ENCODE data around the gene TP63.

DNA sequence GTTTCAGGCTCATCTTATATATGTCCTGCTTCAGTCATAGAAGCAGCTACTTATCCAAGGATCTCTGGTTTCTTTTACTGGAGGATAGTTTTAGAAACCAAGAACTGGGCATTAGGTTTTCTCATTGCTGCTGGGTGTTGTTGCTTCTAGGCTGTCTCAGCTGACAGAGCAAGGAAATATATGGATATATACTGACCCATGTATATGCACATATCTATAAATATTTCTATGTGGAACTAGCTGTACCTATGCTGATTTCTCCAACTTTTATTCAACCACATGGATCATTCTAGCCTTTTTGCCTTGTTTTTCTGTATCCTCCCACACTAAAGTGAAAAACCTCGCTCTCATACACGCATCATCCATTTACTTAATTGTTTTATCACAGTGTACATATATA is 64.2 kb downstream of the TP63 start:
- TF ChIP-seq YY1 (IDR thresholded peaks at IDR 0.05; ENCODE audit: insufficient read depth, insufficient read length) (no peak), SUZ12 (IDR thresholded peaks at IDR 0.05; ENCODE audit: extremely low read depth, insufficient read depth, insufficient read length) (no peak)
